ENCODE data around the gene MAS1L.

DNA sequence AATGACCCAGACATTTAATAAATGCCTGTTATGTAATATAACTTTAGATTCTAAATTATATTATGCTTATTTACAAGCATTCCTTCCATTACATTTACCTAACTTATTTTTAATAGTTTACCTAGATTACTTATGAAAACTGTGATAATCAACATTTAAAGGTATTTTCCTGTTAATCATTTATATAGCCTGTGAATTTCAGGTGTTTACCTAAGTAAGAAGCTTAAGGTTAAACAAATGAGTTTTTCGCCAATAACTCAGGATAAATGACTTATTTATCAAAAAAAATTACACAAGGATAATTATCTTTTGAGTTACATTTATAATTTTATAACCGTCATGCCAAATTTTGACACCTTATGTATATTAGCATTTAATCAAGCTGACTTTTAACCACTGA lies 36.3 kb upstream of the MAS1L start:
- TF ChIP-seq, protein P1, sequence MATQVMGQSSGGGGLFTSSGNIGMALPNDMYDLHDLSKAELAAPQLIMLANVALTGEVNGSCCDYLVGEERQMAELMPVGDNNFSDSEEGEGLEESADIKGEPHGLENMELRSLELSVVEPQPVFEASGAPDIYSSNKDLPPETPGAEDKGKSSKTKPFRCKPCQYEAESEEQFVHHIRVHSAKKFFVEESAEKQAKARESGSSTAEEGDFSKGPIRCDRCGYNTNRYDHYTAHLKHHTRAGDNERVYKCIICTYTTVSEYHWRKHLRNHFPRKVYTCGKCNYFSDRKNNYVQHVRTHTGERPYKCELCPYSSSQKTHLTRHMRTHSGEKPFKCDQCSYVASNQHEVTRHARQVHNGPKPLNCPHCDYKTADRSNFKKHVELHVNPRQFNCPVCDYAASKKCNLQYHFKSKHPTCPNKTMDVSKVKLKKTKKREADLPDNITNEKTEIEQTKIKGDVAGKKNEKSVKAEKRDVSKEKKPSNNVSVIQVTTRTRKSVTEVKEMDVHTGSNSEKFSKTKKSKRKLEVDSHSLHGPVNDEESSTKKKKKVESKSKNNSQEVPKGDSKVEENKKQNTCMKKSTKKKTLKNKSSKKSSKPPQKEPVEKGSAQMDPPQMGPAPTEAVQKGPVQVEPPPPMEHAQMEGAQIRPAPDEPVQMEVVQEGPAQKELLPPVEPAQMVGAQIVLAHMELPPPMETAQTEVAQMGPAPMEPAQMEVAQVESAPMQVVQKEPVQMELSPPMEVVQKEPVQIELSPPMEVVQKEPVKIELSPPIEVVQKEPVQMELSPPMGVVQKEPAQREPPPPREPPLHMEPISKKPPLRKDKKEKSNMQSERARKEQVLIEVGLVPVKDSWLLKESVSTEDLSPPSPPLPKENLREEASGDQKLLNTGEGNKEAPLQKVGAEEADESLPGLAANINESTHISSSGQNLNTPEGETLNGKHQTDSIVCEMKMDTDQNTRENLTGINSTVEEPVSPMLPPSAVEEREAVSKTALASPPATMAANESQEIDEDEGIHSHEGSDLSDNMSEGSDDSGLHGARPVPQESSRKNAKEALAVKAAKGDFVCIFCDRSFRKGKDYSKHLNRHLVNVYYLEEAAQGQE (IDR thresholded peaks at IDR 0.05; ENCODE audit: insufficient read depth in 1 of 2, low read depth in 2 of 2, low read length in 2 of 2), result no peak
- TF ChIP-seq POLR2AphosphoS5 (IDR thresholded peaks at IDR 0.05; ENCODE audit: low read depth, low read length), result no peak
- no peak for TF ChIP-seq SIN3A (IDR thresholded peaks at IDR 0.05; ENCODE audit: borderline replicate concordance, insufficient read depth, low read length)
- TF ChIP-seq TAF1 (IDR thresholded peaks at IDR 0.05; ENCODE audit: borderline replicate concordance, insufficient read depth, low read length), result no peak

Measured in PFSK-1 (cell line).